Sciatic nerve (tissue), 2 donors: ENCODE data around the gene DPH1. TPM values are rescaled to one million over a fixed set of nuclear protein-coding genes. Genes with fewer than 3 reads are reported as not detected.

Experiments used
- ATAC-seq: fragments of 200-7000 bp; cut with Tn5 transposase; one replicate; pipeline ENCODE4 v1.9.1; 2020; ENCODE audit warnings: mild to moderate bottlenecking, moderate library complexity
- DNase-seq: peaks from one replicate; pipeline ENCODE4 v3.0.0-alpha.2; 2020; ENCODE audit warnings: low spot score
- intact Hi-C: fragments of 100-400 bp; cut with DNase I; formaldehyde crosslinking; loops from one replicate; pipeline ENCODE4 v1.14.2; 2022
- total RNA-seq: library from RNA; stranded (reverse); fragmentation: NEBNext Ultra II Directional; extraction: Animal tissue kit (Norgen Biotek cat#: 25700); gene quantifications from one replicate; pipeline ENCODE4 v1.2.1, GENCODE V29; 2021
- donor health status: DM: no; HTN: no; CAD: no.
- donor health status: DM: no; HTN: no; CAD: no.

Gene DPH1
- total RNA-seq, 1 donor from 2014 or later, result 37.7 TPM

GRCh38 chr17:2041561-2042389 is 11.8 kb downstream of the DPH1 start, which contains the start of gene OVCA2:
TSS of gene OVCA2 (plus strand) at chr17:2042022. CDS start at chr17:2042048, 26 bp downstream.
- ATAC-seq (peak; percentile 95), DNase-seq (peak; percentile 97)
- intact Hi-C loops, result loop anchor here (10.0 kb wide), 1 partner anchor 127 kb away; no protein-coding TSS in a partner anchor

- ATAC-seq (no peak), DNase-seq (no peak)
- intact Hi-C loops, result loop anchor here (10.0 kb wide), 1 partner anchor 128 kb away; no protein-coding TSS in a partner anchor
Measured at GRCh38 chr17:2042390-2042847, 12.5 kb downstream of the DPH1 start.

GRCh38 chr17:2042933-2043332 is 13.0 kb downstream of the DPH1 start:
- DNase-seq (no peak), ATAC-seq (peak; percentile 1)
- intact Hi-C loops, result loop anchor here (10.0 kb wide), 1 partner anchor 128 kb away; no protein-coding TSS in a partner anchor

GRCh38 chr17:2043785-2044184 is 13.8 kb downstream of the DPH1 start:
- DNase-seq (no peak), ATAC-seq (no peak)
- intact Hi-C loops, result loop anchor here (10.0 kb wide), 1 partner anchor 129 kb away; no protein-coding TSS in a partner anchor

GRCh38 chr17:2044263-2044894 is 14.4 kb downstream of the DPH1 start:
- no peak for ATAC-seq
- DNase-seq, result no peak
- intact Hi-C loops, result loop anchor here (10.0 kb wide), 1 partner anchor 130 kb away; no protein-coding TSS in a partner anchor

- intact Hi-C loops, result loop anchor here (10.0 kb wide), 1 partner anchor 133 kb away; no protein-coding TSS in a partner anchor
- ATAC-seq, result no peak
- no peak for DNase-seq
Measured at GRCh38 chr17:2047590-2047989, 17.6 kb downstream of the DPH1 start.

- intact Hi-C loops, result loop anchor here (10.0 kb wide), 1 partner anchor 134 kb away; no protein-coding TSS in a partner anchor
- DNase-seq, result no peak
- no peak for ATAC-seq
Measured at GRCh38 chr17:2048805-2049204, 18.9 kb downstream of the DPH1 start.

- intact Hi-C loops, result loop anchor here (10.0 kb wide), 1 partner anchor 135 kb away; no protein-coding TSS in a partner anchor
- ATAC-seq, result peak; percentile 57
- DNase-seq, result peak; percentile 93
Measured at GRCh38 chr17:2049333-2050299, 19.7 kb downstream of the DPH1 start.

GRCh38 chr17:2050300-2051060 is 20.5 kb downstream of the DPH1 start:
- DNase-seq, result peak; percentile 87
- intact Hi-C loops, result no loop called here
- peak; percentile 16 for ATAC-seq

GRCh38 chr17:2051061-2051932 is 21.3 kb downstream of the DPH1 start:
- ATAC-seq (no peak), DNase-seq (no peak)
- intact Hi-C loops, result no loop called here

- ATAC-seq (no peak), DNase-seq (no peak)
- intact Hi-C loops, result no loop called here
Measured at GRCh38 chr17:2051933-2052559, 22.1 kb downstream of the DPH1 start.

GRCh38 chr17:2053380-2054261 is 23.7 kb downstream of the DPH1 start:
- intact Hi-C loops, result loop anchor here (2.0 kb wide), 1 partner anchor 191 kb away; no protein-coding TSS in a partner anchor
- DNase-seq, result peak; percentile 91
- peak; percentile 50 for ATAC-seq

- no peak for ATAC-seq
- no peak for DNase-seq
- intact Hi-C loops, result loop anchor here (2.0 kb wide), 1 partner anchor 191 kb away; no protein-coding TSS in a partner anchor
Measured at GRCh38 chr17:2054262-2054511, 24.2 kb downstream of the DPH1 start.

GRCh38 chr17:2054512-2055291 is 24.7 kb downstream of the DPH1 start, which contains the start of gene HIC1:
TSS of gene HIC1 (plus strand) at chr17:2055103. CDS start at chr17:2056691, 1,588 bp downstream.
- intact Hi-C loops, result loop anchor here (2.0 kb wide), 1 partner anchor 190 kb away; no protein-coding TSS in a partner anchor
- DNase-seq (peak; percentile 90), ATAC-seq (peak; percentile 60)
